ENCODE data around the gene DCAF5.

DCAF5 gene

GRCh38 chr14:69141550-69141949, 11.4 kb downstream of the DCAF5 start:
- no peak for DNase-seq (ENCODE audit: insufficient read length, low spot score)
- no peak for FAIRE-seq
- no peak for TF ChIP-seq CTCF (IDR thresholded peaks at IDR 0.05; ENCODE audit: insufficient read depth, missing control alignments)

- DNase-seq (ENCODE audit: insufficient read length, low spot score) (no peak), FAIRE-seq (no peak)
- TF ChIP-seq CTCF (IDR thresholded peaks at IDR 0.05; ENCODE audit: insufficient read depth, missing control alignments): no peak
Observed at GRCh38 chr14:69139743-69140142, 13.2 kb downstream of the DCAF5 start.

- FAIRE-seq (no peak), DNase-seq (ENCODE audit: insufficient read length, low spot score) (no peak)
- TF ChIP-seq CTCF (IDR thresholded peaks at IDR 0.05; ENCODE audit: insufficient read depth, missing control alignments): no peak
Observed at GRCh38 chr14:69137843-69138535, 14.9 kb downstream of the DCAF5 start.

- no peak for FAIRE-seq
- no peak for TF ChIP-seq CTCF (IDR thresholded peaks at IDR 0.05; ENCODE audit: insufficient read depth, missing control alignments)
Observed at GRCh38 chr14:69137416-69137815, 15.5 kb downstream of the DCAF5 start.

GRCh38 chr14:69135133-69135532, 17.8 kb downstream of the DCAF5 start:
- DNase-seq (ENCODE audit: insufficient read length, low spot score): no peak
- FAIRE-seq: no peak
- TF ChIP-seq CTCF (IDR thresholded peaks at IDR 0.05; ENCODE audit: insufficient read depth, missing control alignments): no peak

More at GRCh38 chr14:69137416-69137815, 15.5 kb downstream of the DCAF5 start:
- no peak for DNase-seq (ENCODE audit: insufficient read length, low spot score)

GRCh38 chr14:69133206-69134125, 19.5 kb downstream of the DCAF5 start:
- no peak for DNase-seq (ENCODE audit: insufficient read length, low spot score)
- no peak for TF ChIP-seq CTCF (IDR thresholded peaks at IDR 0.05; ENCODE audit: insufficient read depth, missing control alignments)
- no peak for FAIRE-seq
